ENCODE results near the gene ANAPC15.
A peak's percentile ranks its signal among the peaks of the same experiment; 100 is the strongest.

ANAPC15 gene

DNA sequence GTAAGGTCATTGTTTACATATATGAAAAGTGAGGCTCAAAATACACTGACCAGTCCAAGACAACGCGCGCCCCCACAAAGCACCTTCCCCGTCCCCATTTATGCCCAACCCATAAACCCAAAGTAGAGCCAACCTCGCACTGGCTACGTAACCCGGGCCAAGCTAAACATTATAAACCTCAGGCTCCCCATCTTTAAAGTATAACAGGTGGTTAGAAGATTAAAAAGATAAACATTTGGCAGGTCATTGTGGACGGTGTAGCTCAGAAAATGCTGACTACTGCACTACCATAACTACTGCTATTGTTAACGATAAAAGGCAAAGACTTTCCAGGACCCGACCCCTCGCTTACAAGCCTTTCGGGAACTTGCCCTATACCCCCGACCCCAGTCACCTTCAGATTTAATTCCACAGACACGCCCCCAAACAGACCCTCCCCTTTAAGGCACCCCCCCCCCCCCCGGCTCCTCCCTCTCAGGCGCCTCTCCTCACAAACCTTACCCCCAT lies 32.6 kb downstream of the ANAPC15 start:
- TF ChIP-seq, protein P1, sequence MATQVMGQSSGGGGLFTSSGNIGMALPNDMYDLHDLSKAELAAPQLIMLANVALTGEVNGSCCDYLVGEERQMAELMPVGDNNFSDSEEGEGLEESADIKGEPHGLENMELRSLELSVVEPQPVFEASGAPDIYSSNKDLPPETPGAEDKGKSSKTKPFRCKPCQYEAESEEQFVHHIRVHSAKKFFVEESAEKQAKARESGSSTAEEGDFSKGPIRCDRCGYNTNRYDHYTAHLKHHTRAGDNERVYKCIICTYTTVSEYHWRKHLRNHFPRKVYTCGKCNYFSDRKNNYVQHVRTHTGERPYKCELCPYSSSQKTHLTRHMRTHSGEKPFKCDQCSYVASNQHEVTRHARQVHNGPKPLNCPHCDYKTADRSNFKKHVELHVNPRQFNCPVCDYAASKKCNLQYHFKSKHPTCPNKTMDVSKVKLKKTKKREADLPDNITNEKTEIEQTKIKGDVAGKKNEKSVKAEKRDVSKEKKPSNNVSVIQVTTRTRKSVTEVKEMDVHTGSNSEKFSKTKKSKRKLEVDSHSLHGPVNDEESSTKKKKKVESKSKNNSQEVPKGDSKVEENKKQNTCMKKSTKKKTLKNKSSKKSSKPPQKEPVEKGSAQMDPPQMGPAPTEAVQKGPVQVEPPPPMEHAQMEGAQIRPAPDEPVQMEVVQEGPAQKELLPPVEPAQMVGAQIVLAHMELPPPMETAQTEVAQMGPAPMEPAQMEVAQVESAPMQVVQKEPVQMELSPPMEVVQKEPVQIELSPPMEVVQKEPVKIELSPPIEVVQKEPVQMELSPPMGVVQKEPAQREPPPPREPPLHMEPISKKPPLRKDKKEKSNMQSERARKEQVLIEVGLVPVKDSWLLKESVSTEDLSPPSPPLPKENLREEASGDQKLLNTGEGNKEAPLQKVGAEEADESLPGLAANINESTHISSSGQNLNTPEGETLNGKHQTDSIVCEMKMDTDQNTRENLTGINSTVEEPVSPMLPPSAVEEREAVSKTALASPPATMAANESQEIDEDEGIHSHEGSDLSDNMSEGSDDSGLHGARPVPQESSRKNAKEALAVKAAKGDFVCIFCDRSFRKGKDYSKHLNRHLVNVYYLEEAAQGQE (IDR thresholded peaks at IDR 0.05; ENCODE audit: insufficient read depth in 1 of 2, low read depth in 2 of 2, low read length in 2 of 2), result no peak
- TF ChIP-seq SIN3A (IDR thresholded peaks at IDR 0.05; ENCODE audit: borderline replicate concordance, insufficient read depth, low read length), result peak; percentile 62; the same call in 1 of the 2 replicates

DNA sequence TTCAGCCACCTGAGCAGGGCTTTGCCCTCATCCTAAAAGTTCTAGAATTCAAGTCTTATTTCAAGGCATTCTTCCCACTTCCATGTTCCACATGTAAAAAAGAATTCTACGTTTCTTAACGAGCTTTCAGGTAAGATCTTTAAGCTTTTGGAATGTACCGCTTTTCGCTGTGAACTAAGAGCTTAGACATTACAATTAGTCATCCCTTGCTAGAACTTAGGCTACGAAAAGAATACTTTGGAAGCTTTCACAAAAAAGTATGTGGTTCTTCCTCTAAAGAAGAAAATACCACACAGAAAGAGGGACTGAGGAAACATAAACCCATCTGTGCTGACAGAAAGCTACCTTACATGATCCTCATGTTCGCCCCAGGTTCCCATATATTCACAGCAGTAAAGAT lies 34.0 kb downstream of the ANAPC15 start:
- TF ChIP-seq POLR2AphosphoS5 (IDR thresholded peaks at IDR 0.05; ENCODE audit: low read depth, low read length), result no peak
- TF ChIP-seq SIN3A (IDR thresholded peaks at IDR 0.05; ENCODE audit: borderline replicate concordance, insufficient read depth, low read length), result no peak
- no peak for TF ChIP-seq TAF1 (IDR thresholded peaks at IDR 0.05; ENCODE audit: borderline replicate concordance, insufficient read depth, low read length)
- TF ChIP-seq, protein P1 (IDR thresholded peaks at IDR 0.05; ENCODE audit: insufficient read depth in 1 of 2, low read depth in 2 of 2, low read length in 2 of 2), result no peak
- TF ChIP-seq FOXP2 (optimal IDR thresholded peaks at IDR 0.05; ENCODE audit: borderline replicate concordance, extremely low read depth, extremely low read length, insufficient read depth), result no peak

DNA sequence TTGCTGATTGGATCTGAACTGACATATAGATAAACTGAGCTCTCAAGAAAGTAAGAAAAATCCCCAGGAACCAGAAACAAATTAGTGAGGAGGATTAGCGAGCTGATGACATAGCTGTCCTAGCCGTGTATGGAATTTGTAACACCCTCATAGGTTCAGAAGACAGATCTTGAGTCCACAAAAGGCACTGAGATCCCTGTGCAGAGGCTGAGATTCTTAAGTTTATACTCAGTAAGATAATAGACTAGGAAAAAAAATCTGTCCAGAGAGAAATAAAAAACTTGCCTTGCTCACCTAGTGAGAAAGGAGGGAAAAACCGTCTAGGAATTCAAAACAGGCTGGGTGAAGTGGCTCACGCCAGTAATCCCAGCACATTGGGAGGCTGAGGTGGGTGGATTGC lies 36.7 kb downstream of the ANAPC15 start:
- TF ChIP-seq TAF1 (IDR thresholded peaks at IDR 0.05; ENCODE audit: borderline replicate concordance, insufficient read depth, low read length) (no peak), FOXP2 (optimal IDR thresholded peaks at IDR 0.05; ENCODE audit: borderline replicate concordance, extremely low read depth, extremely low read length, insufficient read depth) (no peak), POLR2AphosphoS5 (IDR thresholded peaks at IDR 0.05; ENCODE audit: low read depth, low read length) (no peak), SIN3A (IDR thresholded peaks at IDR 0.05; ENCODE audit: borderline replicate concordance, insufficient read depth, low read length) (no peak)
- TF ChIP-seq, protein P1 (IDR thresholded peaks at IDR 0.05; ENCODE audit: insufficient read depth in 1 of 2, low read depth in 2 of 2, low read length in 2 of 2), result no peak

DNA sequence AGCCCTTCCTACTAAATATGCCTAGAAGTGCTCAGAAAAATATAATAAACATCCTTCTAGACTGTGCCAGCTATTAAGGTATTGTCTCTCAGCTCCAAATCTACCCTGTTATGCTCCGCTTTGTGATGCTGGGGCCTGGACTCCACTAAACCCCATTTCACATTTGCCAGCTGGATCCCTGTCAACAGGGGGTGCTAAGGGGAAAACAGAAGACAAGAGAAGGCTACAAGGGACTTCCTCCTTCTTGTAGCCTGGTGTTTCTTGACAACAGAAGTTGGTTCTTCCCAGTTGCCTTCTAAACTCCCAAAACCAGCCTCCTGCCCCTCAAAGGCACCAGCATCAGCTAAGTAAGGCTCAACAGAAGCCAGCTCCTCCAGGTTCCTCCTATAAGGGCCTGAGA lies 37.4 kb downstream of the ANAPC15 start:
- TF ChIP-seq SIN3A (IDR thresholded peaks at IDR 0.05; ENCODE audit: borderline replicate concordance, insufficient read depth, low read length) (no peak), FOXP2 (optimal IDR thresholded peaks at IDR 0.05; ENCODE audit: borderline replicate concordance, extremely low read depth, extremely low read length, insufficient read depth) (no peak), POLR2AphosphoS5 (IDR thresholded peaks at IDR 0.05; ENCODE audit: low read depth, low read length) (no peak), TAF1 (IDR thresholded peaks at IDR 0.05; ENCODE audit: borderline replicate concordance, insufficient read depth, low read length) (no peak)
- TF ChIP-seq, protein P1 (IDR thresholded peaks at IDR 0.05; ENCODE audit: insufficient read depth in 1 of 2, low read depth in 2 of 2, low read length in 2 of 2), result no peak

DNA sequence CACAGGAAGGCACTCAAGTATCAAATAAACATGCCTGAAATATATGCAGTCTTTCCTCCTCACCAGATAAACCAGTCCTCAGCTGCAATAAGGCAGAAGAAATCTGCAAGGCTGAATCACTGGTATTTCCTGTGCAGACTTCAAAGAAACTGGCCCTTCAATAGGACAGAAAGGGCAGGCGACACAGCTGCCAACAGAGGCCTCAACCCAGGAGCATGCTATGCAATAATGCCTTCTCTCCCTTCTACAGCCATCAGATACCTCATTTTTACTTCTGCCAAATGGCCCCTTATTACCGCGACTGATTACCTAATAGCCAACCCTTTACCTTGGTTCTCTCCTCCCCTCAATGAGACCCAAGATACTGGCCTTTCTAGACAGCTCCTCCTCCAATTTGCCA lies 40.1 kb downstream of the ANAPC15 start:
- TF ChIP-seq POLR2AphosphoS5 (IDR thresholded peaks at IDR 0.05; ENCODE audit: low read depth, low read length), result no peak
- TF ChIP-seq TAF1 (IDR thresholded peaks at IDR 0.05; ENCODE audit: borderline replicate concordance, insufficient read depth, low read length), result no peak
- TF ChIP-seq SIN3A (IDR thresholded peaks at IDR 0.05; ENCODE audit: borderline replicate concordance, insufficient read depth, low read length), result no peak
- TF ChIP-seq FOXP2 (optimal IDR thresholded peaks at IDR 0.05; ENCODE audit: borderline replicate concordance, extremely low read depth, extremely low read length, insufficient read depth), result no peak
- TF ChIP-seq, protein P1 (IDR thresholded peaks at IDR 0.05; ENCODE audit: insufficient read depth in 1 of 2, low read depth in 2 of 2, low read length in 2 of 2), result no peak
